Cardiac muscle cell (in vitro differentiated cells and primary cell): ENCODE results near the gene CCKAR. TPM values are rescaled to one million over a fixed set of nuclear protein-coding genes. Genes with fewer than 3 reads are reported as not detected.

Experiments used
- DNase-seq, 2 donors: peaks; one replicate each; pipeline versions ENCODE4 v3.0.0 to v3.0.0-alpha.2; 2010 to 2017; ENCODE audit warnings: low read depth in 1 of 2, low spot score in 1 of 2
- H3K27ac ChIP-seq: fragments of 200-600 bp; sonication (generic); 2 replicates; pipeline ENCODE4 v1.5.1; 2016
- H3K27me3 ChIP-seq: fragments of 200-600 bp; sonication (generic); 2 replicates; pipeline ENCODE4 v1.6.0; 2016; ENCODE audit warnings: control low read depth
- H3K36me3 ChIP-seq: fragments of 200-600 bp; sonication (generic); 2 replicates; pipeline ENCODE4 v1.5.1; 2016; ENCODE audit warnings: control low read depth
- H3K4me1 ChIP-seq: fragments of 200-600 bp; sonication (generic); 2 replicates; pipeline ENCODE4 v1.8.1; 2017; ENCODE audit warnings: low read depth, mild to moderate bottlenecking, mixed run types
- H3K4me3 ChIP-seq: fragments of 200-600 bp; sonication (generic); 2 replicates; pipeline ENCODE4 v1.5.1; 2016; ENCODE audit warnings: mild to moderate bottlenecking
- H3K9me3 ChIP-seq: fragments of 200-600 bp; sonication (generic); 2 replicates; pipeline ENCODE4 v1.5.1; 2017; ENCODE audit warnings: low read depth, mild to moderate bottlenecking, control low read depth
- polyA plus RNA-seq: library from polyadenylated mRNA; unstranded; fragments of >200 nt; fragmentation: Nextera tagmentation; extraction: Ambion mirVana; gene quantifications from 2 replicates; pipeline ENCODE4 v1.2.1, GENCODE V29; 2016
- total RNA-seq: library from RNA; depleted of rRNA; stranded (reverse); fragments of >200 nt; gene quantifications from 2 replicates; pipeline ENCODE4 v1.2.3, GENCODE V29; 2016
- TF ChIP-seq, protein P1 (sequence below): IDR thresholded peaks from 2 replicates; pipeline ENCODE4 v1.5.1; 2012; ENCODE audit warnings: low read depth, mild to moderate bottlenecking, low read length

Gene CCKAR
- total and polyA plus RNA-seq, 2 experiments from 2014 or later: 0.23 to 0.89 TPM

DNA sequence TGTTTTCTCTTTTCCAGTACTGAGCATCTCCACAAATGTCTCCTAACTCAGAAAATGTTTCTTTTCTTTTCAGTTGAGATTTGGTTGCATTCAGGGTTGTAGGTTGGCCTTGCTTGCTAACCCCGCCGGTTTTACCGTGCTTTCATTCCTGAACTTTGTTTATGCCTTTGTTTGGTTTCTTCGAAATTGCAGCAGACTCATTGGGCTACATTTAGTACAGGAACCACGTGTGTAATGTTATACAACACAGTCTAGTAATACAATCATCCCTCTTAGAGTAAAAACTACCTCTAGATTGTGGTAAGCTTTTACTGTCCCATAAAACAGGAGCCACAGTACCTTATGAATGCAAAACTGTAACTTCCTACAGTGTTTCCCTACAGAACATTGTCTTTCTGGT is 57.9 kb downstream of the CCKAR start:
- H3K9me3 ChIP-seq: no peaks in the 10 kb centered on the region
- no peaks in the 10 kb centered on the region for H3K27me3 ChIP-seq
- H3K4me1 ChIP-seq: peaks cover 10% of the 10 kb centered on the region
- H3K4me3 ChIP-seq: no peak overlapping the region
- TF ChIP-seq, protein P1, sequence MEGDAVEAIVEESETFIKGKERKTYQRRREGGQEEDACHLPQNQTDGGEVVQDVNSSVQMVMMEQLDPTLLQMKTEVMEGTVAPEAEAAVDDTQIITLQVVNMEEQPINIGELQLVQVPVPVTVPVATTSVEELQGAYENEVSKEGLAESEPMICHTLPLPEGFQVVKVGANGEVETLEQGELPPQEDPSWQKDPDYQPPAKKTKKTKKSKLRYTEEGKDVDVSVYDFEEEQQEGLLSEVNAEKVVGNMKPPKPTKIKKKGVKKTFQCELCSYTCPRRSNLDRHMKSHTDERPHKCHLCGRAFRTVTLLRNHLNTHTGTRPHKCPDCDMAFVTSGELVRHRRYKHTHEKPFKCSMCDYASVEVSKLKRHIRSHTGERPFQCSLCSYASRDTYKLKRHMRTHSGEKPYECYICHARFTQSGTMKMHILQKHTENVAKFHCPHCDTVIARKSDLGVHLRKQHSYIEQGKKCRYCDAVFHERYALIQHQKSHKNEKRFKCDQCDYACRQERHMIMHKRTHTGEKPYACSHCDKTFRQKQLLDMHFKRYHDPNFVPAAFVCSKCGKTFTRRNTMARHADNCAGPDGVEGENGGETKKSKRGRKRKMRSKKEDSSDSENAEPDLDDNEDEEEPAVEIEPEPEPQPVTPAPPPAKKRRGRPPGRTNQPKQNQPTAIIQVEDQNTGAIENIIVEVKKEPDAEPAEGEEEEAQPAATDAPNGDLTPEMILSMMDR: no peak
- H3K36me3 ChIP-seq: peaks cover 20% of the 10 kb centered on the region
- peak overlapping the region; percentile 37 for H3K27ac ChIP-seq
- DNase-seq: no peak

DNA sequence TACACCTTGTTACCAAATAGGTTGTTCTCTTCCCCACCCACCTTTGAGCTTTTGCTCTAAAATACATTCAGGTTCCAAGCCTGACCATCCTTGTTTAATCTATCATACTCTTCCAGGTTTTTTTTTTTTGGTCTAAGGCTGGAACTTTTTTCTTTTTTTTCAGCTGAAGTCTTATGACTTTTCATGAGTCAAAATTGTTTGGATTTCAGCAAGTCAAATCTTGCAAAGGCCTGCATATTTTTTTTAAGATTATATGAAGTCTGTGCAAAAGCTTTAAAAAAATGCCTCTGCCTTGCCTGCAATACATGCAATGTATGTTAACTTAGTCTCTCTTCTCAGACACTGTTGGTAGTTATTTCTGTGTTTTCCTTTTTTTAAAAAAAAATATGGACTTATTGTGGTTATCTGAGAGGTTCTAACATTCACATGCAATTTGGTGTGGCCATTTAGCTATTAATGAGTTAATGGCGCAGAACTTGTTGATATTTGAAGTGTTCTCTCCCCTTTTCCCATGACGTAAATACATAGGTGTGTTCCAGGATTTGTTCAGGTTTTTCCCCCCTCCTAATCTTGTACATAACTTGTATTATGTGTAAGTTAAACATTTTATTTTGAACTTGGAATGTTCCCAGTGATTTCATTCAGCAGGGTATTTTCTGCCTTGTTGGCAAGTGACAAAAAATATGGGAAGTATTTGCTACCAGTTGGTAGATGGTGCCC is 58.7 kb downstream of the CCKAR start:
- Histone ChIP-seq H3K27me3 (no peaks in the 10 kb centered on the region), H3K4me3 (no peak overlapping the region), H3K9me3 (no peaks in the 10 kb centered on the region), H3K36me3 (peaks cover 20% of the 10 kb centered on the region), H3K4me1 (peaks cover 17% of the 10 kb centered on the region), H3K27ac (no peak overlapping the region)
- DNase-seq: no peak
- TF ChIP-seq, protein P1: no peak

Other genes starting within 250 kb of the CCKAR start
- gene RBPJ, start 169.5 kb downstream of the CCKAR start, total RNA-seq: 33.0 and 50.3 TPM in 2 replicates
- 80.3 and 94.2 TPM in 2 replicates for gene RBPJ, start 169.5 kb downstream of the CCKAR start, polyA plus RNA-seq
- gene TBC1D19, start 93.6 kb upstream of the CCKAR start, total RNA-seq: 10.2 and 17.3 TPM in 2 replicates
- 10.9 and 12.2 TPM in 2 replicates for gene TBC1D19, start 93.6 kb upstream of the CCKAR start, polyA plus RNA-seq